ENCODE measurements around the gene TSPEAR.

DNA sequence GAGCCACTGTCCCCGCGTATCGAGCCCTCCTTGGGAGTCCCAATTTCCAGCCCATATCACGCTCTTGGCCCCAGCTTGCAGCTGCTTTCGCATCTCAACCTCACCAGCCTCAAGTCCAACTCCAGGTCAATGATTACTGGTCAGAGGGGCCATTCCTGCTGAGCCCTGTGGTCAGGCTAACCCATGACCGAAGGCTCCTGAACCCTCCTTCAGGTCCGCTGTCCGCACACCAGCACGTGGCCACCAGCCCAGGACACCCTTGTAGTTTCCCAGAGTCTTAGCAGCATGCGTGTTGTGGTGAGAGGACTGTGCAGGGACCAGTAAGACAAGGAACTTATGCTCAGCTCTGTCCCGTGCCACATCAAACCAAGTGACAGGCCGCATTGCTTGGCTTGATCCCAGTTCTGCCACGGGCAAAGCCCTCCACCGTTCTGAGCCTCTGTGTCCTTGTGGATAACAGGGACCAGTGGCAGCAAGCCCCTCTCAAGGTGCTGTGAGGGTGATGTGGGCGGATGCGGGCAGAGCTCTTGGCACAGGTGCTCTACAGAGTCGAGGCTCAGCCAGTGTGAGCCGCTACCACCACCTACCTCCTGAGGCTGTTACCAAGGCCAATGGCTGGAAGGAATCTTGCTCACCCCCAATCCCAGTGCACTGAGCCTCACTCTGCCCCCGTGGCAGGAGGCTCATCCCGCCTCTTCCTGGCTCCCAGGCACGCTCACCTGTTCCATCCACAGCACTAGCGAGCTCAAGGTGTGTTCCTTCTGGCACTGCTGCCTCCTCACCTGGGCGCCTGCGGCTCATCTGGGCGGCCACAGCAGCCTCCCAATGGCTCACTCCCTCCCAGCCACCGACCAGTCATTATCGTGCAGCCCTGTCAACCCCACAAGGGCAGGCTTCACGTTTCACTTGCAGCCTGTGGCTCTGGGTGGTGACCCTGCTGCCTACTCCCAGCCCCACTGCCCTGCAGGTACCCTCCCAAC, 191.7 kb downstream of the TSPEAR start:
- no peak for TF ChIP-seq ELF1 (tag; IDR thresholded peaks at IDR 0.05)
- no peak for TF ChIP-seq FOS (IDR thresholded peaks at IDR 0.05; ENCODE audit: extremely low read depth, insufficient read length)
- TF ChIP-seq, protein P1, sequence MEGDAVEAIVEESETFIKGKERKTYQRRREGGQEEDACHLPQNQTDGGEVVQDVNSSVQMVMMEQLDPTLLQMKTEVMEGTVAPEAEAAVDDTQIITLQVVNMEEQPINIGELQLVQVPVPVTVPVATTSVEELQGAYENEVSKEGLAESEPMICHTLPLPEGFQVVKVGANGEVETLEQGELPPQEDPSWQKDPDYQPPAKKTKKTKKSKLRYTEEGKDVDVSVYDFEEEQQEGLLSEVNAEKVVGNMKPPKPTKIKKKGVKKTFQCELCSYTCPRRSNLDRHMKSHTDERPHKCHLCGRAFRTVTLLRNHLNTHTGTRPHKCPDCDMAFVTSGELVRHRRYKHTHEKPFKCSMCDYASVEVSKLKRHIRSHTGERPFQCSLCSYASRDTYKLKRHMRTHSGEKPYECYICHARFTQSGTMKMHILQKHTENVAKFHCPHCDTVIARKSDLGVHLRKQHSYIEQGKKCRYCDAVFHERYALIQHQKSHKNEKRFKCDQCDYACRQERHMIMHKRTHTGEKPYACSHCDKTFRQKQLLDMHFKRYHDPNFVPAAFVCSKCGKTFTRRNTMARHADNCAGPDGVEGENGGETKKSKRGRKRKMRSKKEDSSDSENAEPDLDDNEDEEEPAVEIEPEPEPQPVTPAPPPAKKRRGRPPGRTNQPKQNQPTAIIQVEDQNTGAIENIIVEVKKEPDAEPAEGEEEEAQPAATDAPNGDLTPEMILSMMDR (IDR thresholded peaks at IDR 0.05 in 2 of 3, conservative IDR thresholded peaks at IDR 0.05 in 1 of 3; ENCODE audit: insufficient read depth in 2 of 3, low read depth in 1 of 3, low read length in 3 of 3) = no peak
- no peak for TF ChIP-seq YY1 (IDR thresholded peaks at IDR 0.05; ENCODE audit: borderline replicate concordance in 1 of 3, control insufficient read depth in 1 of 3, extremely low read depth in 1 of 3, insufficient read depth in 3 of 3, insufficient read length in 1 of 3, insufficient replicate concordance in 2 of 3, low read depth in 1 of 3, low read length in 2 of 3)
- TF ChIP-seq, protein P2, sequence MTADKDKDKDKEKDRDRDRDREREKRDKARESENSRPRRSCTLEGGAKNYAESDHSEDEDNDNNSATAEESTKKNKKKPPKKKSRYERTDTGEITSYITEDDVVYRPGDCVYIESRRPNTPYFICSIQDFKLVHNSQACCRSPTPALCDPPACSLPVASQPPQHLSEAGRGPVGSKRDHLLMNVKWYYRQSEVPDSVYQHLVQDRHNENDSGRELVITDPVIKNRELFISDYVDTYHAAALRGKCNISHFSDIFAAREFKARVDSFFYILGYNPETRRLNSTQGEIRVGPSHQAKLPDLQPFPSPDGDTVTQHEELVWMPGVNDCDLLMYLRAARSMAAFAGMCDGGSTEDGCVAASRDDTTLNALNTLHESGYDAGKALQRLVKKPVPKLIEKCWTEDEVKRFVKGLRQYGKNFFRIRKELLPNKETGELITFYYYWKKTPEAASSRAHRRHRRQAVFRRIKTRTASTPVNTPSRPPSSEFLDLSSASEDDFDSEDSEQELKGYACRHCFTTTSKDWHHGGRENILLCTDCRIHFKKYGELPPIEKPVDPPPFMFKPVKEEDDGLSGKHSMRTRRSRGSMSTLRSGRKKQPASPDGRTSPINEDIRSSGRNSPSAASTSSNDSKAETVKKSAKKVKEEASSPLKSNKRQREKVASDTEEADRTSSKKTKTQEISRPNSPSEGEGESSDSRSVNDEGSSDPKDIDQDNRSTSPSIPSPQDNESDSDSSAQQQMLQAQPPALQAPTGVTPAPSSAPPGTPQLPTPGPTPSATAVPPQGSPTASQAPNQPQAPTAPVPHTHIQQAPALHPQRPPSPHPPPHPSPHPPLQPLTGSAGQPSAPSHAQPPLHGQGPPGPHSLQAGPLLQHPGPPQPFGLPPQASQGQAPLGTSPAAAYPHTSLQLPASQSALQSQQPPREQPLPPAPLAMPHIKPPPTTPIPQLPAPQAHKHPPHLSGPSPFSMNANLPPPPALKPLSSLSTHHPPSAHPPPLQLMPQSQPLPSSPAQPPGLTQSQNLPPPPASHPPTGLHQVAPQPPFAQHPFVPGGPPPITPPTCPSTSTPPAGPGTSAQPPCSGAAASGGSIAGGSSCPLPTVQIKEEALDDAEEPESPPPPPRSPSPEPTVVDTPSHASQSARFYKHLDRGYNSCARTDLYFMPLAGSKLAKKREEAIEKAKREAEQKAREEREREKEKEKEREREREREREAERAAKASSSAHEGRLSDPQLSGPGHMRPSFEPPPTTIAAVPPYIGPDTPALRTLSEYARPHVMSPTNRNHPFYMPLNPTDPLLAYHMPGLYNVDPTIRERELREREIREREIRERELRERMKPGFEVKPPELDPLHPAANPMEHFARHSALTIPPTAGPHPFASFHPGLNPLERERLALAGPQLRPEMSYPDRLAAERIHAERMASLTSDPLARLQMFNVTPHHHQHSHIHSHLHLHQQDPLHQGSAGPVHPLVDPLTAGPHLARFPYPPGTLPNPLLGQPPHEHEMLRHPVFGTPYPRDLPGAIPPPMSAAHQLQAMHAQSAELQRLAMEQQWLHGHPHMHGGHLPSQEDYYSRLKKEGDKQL (CRISPR knock-in tag; IDR thresholded peaks at IDR 0.05; ENCODE audit: borderline replicate concordance) = no peak
- no peak for TF ChIP-seq POLR2A (conservative IDR thresholded peaks at IDR 0.05)
- TF ChIP-seq TOE1 (IDR thresholded peaks at IDR 0.05; ENCODE audit: borderline replicate concordance) = no peak
- no peak for TF ChIP-seq TOE1 (CRISPR knock-in tag; IDR thresholded peaks at IDR 0.05; ENCODE audit: borderline replicate concordance, low read depth)
- no peak for TF ChIP-seq ZNF124 (CRISPR knock-in tag; IDR thresholded peaks at IDR 0.05)
- TF ChIP-seq, protein P3, sequence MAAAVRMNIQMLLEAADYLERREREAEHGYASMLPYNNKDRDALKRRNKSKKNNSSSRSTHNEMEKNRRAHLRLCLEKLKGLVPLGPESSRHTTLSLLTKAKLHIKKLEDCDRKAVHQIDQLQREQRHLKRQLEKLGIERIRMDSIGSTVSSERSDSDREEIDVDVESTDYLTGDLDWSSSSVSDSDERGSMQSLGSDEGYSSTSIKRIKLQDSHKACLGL (CRISPR knock-in tag; IDR thresholded peaks at IDR 0.05; ENCODE audit: borderline replicate concordance, poor library complexity, severe bottlenecking) = no peak
- TF ChIP-seq SPI1 (IDR thresholded peaks at IDR 0.05; ENCODE audit: borderline replicate concordance, low read depth, low read length) = no peak
- TF ChIP-seq JUN (IDR thresholded peaks at IDR 0.05; ENCODE audit: borderline replicate concordance, low read depth, low read length) = no peak
- TF ChIP-seq JUN (CRISPR knock-in tag; IDR thresholded peaks at IDR 0.05; ENCODE audit: borderline replicate concordance) = no peak
